Astrocyte of the cerebellum (primary cell): ENCODE measurements around the gene AIFM3.
"Not testable (repeated sequence)": the region's sequence is repeated elsewhere in the genome, so short reads cannot be mapped to it uniquely, and the experiment has no call there.

ENCODE experiments used
- DNase-seq: peaks from one replicate; pipeline ENCODE4 v3.0.0-alpha.2; 2011; ENCODE audit warnings: low read depth
- H3K4me3 ChIP-seq: 2 replicates; pipeline ENCODE4 v1.5.1; 2011; ENCODE audit warnings: mild to moderate bottlenecking, low read depth, low read length, moderate library complexity
- CTCF ChIP-seq: IDR thresholded peaks from 2 replicates; pipeline ENCODE4 v1.5.1; 2012; ENCODE audit warnings: low read length, low read depth, moderate library complexity, mild to moderate bottlenecking; ENCODE audit errors: missing control alignments
- in situ Hi-C: cut with HindIII; loops from 2 replicates; pipeline ENCODE4 v1.10.0; 2017; ENCODE audit warnings: low sequenced_read_pairs

The AIFM3 gene

GRCh38 chr22:20927940-20928572 is 39.0 kb upstream of the AIFM3 start:
- in situ Hi-C loops: no loop called here
- DNase-seq: no peak
- no peak for TF ChIP-seq CTCF
- no peak overlapping the region for H3K4me3 ChIP-seq

GRCh38 chr22:20928573-20928967 is 38.5 kb upstream of the AIFM3 start:
- DNase-seq: no peak
- in situ Hi-C loops: no loop called here
- H3K4me3 ChIP-seq: no peak overlapping the region
- no peak for TF ChIP-seq CTCF

GRCh38 chr22:20930004-20930403 is 37.1 kb upstream of the AIFM3 start:
- TF ChIP-seq CTCF: no peak
- no peak overlapping the region for H3K4me3 ChIP-seq
- in situ Hi-C loops: no loop called here
- DNase-seq: no peak

GRCh38 chr22:20930435-20930834 is 36.6 kb upstream of the AIFM3 start:
- DNase-seq, in situ Hi-C loops, H3K4me3 ChIP-seq: not testable (repeated sequence)

- in situ Hi-C loops: no loop called here
These were observed 35.9 kb upstream of the AIFM3 start for GRCh38 chr22:20931126-20931654.

GRCh38 chr22:20933910-20934309 is 33.1 kb upstream of the AIFM3 start:
- no peak for DNase-seq
- no peak overlapping the region for H3K4me3 ChIP-seq
- in situ Hi-C loops: no loop called here
- no peak for TF ChIP-seq CTCF

More at GRCh38 chr22:20931126-20931654, 35.9 kb upstream of the AIFM3 start:
- TF ChIP-seq CTCF: no peak
- H3K4me3 ChIP-seq: no peak overlapping the region
- DNase-seq: no peak

GRCh38 chr22:20935049-20935448 is 32.0 kb upstream of the AIFM3 start:
- H3K4me3 ChIP-seq, DNase-seq, in situ Hi-C loops: not testable (repeated sequence)

GRCh38 chr22:20935780-20936539 is 31.1 kb upstream of the AIFM3 start:
- DNase-seq, in situ Hi-C loops, H3K4me3 ChIP-seq: not testable (repeated sequence)
